Heart left ventricle (tissue), 13 donors: ENCODE data around the gene RETN.

Source experiments
- CTCF ChIP-seq, 12 donors: fragments of 200-600 bp; sonication (generic) in 4 of 12; IDR thresholded peaks; one replicate each; pipeline versions ENCODE4 v1.5.0 to v1.8.0; 2018 to 2022; ENCODE audit warnings: antibody characterized with exemption in 12 of 12, mild to moderate bottlenecking in 5 of 12
- POLR2A ChIP-seq, 2 donors: fragments of 450-650 bp; IDR thresholded peaks; one replicate each; pipeline ENCODE4 v1.6.1; 2017; ENCODE audit warnings: antibody characterized with exemption in 2 of 2, mild to moderate bottlenecking in 2 of 2, moderate library complexity in 2 of 2
- donor health status: ischemic (EF 13 %, LVEDD 7.1; RV severe dilation, severe dysfunction).
- donor health status: DM: no; HTN: yes; CAD: no.
- donor health status: DM: no; HTN: no; CAD: no.
- donor health status: ischemic (EF 25% LVEDD 6.9; RV normal size, moderate dysfunction).
- donor health status: ischemic (EF 25% LVEDD 5.7; RV mildly dilated, moderate dysfunction).
- donor health status: ischemic (EF 35%, LVEDD 5.7; RV mildly dilated, moderate dysfunction).
- donor health status: nonischemic (EF 11% LVEDD 7.7; RV severe dilation, severe dysfunction).
- donor health status: DM: yes; HTN: yes; CAD: no.
- donor health status: PGD.
- donor health status: ischemic (EF 29% LVEDD 5.4; RV normal size, mild dysfunction).
- donor health status: nonischemic (EF 23%, LVEDD 6.1; RV moderate dilation, normal function).

- TF ChIP-seq CTCF (IDR thresholded peaks at IDR 0.05) (no peak), POLR2A (IDR thresholded peaks at IDR 0.05) (no peak)
These were observed 29.0 kb downstream of the RETN start for GRCh38 chr19:7697721-7698287.
